GM12875 (cell line): ENCODE measurements around the gene FUT9.

Experiments
- H3K4me3 ChIP-seq: one replicate; pipeline ENCODE4 v1.5.1; 2011; ENCODE audit warnings: low read depth, low read length, control low read depth
- TF ChIP-seq, protein P1 (sequence below): IDR thresholded peaks from 2 replicates; pipeline ENCODE4 v1.5.1; 2011; ENCODE audit warnings: low read depth, mild to moderate bottlenecking, control low read depth, inconsistent platforms, low read length, moderate library complexity, borderline replicate concordance; ENCODE audit not compliant: insufficient read depth

Gene FUT9

DNA sequence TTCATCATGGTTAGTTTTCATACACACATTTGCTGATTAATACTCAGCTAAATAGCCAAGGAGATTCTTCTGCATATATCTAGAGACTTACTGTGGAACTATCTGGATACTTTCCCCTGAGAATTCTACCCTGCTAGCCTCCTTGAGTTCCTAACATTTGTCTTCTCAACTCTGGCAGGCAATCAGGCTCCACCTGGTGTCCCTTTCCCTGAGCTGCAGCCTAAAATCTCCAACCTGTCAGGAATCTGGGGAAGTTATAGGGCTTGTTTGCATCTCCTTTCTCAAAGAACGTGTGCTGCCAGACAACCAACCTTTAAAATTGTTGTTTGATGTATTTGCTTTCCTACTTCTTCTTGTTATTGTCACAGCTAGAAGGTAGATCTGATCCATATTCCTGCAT is 73.4 kb downstream of the FUT9 start:
- H3K4me3 ChIP-seq, result no peak overlapping the region

GRCh38 chr6:96094077-96094476 is 78.3 kb downstream of the FUT9 start:
- TF ChIP-seq, protein P1, sequence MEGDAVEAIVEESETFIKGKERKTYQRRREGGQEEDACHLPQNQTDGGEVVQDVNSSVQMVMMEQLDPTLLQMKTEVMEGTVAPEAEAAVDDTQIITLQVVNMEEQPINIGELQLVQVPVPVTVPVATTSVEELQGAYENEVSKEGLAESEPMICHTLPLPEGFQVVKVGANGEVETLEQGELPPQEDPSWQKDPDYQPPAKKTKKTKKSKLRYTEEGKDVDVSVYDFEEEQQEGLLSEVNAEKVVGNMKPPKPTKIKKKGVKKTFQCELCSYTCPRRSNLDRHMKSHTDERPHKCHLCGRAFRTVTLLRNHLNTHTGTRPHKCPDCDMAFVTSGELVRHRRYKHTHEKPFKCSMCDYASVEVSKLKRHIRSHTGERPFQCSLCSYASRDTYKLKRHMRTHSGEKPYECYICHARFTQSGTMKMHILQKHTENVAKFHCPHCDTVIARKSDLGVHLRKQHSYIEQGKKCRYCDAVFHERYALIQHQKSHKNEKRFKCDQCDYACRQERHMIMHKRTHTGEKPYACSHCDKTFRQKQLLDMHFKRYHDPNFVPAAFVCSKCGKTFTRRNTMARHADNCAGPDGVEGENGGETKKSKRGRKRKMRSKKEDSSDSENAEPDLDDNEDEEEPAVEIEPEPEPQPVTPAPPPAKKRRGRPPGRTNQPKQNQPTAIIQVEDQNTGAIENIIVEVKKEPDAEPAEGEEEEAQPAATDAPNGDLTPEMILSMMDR, result no peak
- no peak overlapping the region for H3K4me3 ChIP-seq

More for the DNA sequence above, 73.4 kb downstream of the FUT9 start:
- TF ChIP-seq, protein P1, result no peak

DNA sequence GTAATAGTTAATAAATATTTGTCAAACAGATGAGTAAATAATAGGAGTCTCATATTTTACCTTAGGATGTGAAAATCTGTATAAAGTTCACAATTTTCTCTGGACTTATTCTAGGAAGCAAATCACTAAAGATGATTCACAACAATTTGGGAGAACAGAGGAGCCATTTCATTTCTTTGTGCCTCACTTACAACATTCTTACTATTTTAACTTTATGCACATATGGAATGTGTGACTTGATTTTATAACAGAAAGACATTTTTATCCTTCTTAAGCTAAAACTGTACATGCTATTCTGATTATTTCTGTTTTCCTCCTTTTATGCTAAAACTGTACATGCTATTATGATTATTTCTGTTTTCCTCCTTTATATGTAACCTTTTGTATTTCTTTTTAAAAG is 83.3 kb downstream of the FUT9 start:
- no peak overlapping the region for H3K4me3 ChIP-seq
- TF ChIP-seq, protein P1, result no peak

GRCh38 chr6:96101564-96101963 is 85.8 kb downstream of the FUT9 start:
- no peak overlapping the region for H3K4me3 ChIP-seq
- TF ChIP-seq, protein P1, result no peak

GRCh38 chr6:96104910-96105309 is 89.1 kb downstream of the FUT9 start:
- TF ChIP-seq, protein P1, result no peak
- H3K4me3 ChIP-seq, result no peak overlapping the region

GRCh38 chr6:96110878-96111277 is 95.1 kb downstream of the FUT9 start:
- TF ChIP-seq, protein P1, result no peak

GRCh38 chr6:96116674-96117073 is 100.9 kb downstream of the FUT9 start:
- H3K4me3 ChIP-seq, result no peak overlapping the region
- TF ChIP-seq, protein P1, result no peak

More at GRCh38 chr6:96110878-96111277, 95.1 kb downstream of the FUT9 start:
- no peak overlapping the region for H3K4me3 ChIP-seq
